Measurements from ENCODE around the gene NOTCH4.
A peak's percentile ranks its signal among the peaks of the same experiment; 100 is the strongest.
"Not testable (repeated sequence)": the region's sequence is repeated elsewhere in the genome, so short reads cannot be mapped to it uniquely, and the experiment has no call there.

Gene NOTCH4

DNA sequence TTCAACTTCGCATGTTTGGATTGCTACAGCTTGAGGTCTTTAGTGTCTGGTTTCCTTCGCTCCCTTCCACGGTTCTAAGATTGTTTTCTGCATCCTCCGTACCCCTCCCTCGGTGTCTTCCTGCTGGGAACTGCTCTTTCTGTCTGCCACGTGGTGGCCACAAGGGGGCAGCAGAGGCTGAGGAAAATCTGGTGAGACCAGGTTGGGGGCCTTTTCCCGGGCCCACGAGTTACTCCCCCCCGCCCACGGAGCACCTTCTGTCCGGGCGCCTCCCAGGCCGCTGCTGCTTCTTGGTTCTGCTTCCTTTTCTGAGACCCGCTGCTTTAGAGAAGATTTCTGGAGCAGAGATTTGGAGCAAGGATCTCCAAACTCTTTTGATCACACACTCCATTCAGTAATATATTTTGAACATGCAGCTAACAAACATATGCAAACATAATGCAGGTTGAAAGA is 21.1 kb upstream of the NOTCH4 start:
- Histone ChIP-seq H3K27ac (ENCODE audit: low read length) (no peak overlapping the region), H3K27me3 (ENCODE audit: low read depth, low read length) (no peaks in the 10 kb centered on the region), H3K4me1 (ENCODE audit: control insufficient read depth in 1 of 2, insufficient read depth in 2 of 2, low read length in 2 of 2) (no peaks in the 10 kb centered on the region), H3K9me3 (ENCODE audit: control insufficient read depth in 1 of 2, low read length in 2 of 2) (no peaks in the 10 kb centered on the region), H3K36me3 (ENCODE audit: control insufficient read depth in 1 of 2, insufficient read depth in 2 of 2, low read length in 2 of 2) (no peaks in the 10 kb centered on the region), H3K4me3 (ENCODE audit: low read depth in 1 of 2, low read length in 2 of 2) (peak overlapping the region; percentile 21 to 23)

DNA sequence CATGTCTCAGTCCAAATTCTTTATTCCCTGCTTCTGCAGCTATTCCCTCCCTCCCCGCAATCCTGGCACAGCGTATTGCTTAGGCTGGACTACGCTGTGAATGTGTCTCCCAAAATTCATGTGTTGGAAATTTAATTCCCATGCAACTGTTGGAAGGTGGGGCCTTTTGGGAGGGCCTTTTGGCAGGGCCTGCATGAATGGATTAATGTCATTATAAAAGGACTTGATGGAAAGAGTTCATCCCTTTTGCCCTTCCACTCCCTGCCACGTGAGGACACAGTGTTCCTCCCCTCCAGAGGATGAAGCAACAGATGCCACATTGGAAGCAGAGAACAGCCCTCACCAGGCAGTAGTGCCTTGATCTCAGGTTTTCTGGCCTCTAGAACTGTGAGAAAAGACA is 20.4 kb upstream of the NOTCH4 start:
- H3K27ac ChIP-seq (ENCODE audit: low read length): no peak overlapping the region
- no peaks in the 10 kb centered on the region for H3K36me3 ChIP-seq (ENCODE audit: control insufficient read depth in 1 of 2, insufficient read depth in 2 of 2, low read length in 2 of 2)
- H3K4me1 ChIP-seq (ENCODE audit: control insufficient read depth in 1 of 2, insufficient read depth in 2 of 2, low read length in 2 of 2): no peaks in the 10 kb centered on the region
- no peak overlapping the region for H3K4me3 ChIP-seq (ENCODE audit: low read depth in 1 of 2, low read length in 2 of 2)
- no peaks in the 10 kb centered on the region for H3K9me3 ChIP-seq (ENCODE audit: control insufficient read depth in 1 of 2, low read length in 2 of 2)
- H3K27me3 ChIP-seq (ENCODE audit: low read depth, low read length): no peaks in the 10 kb centered on the region

DNA sequence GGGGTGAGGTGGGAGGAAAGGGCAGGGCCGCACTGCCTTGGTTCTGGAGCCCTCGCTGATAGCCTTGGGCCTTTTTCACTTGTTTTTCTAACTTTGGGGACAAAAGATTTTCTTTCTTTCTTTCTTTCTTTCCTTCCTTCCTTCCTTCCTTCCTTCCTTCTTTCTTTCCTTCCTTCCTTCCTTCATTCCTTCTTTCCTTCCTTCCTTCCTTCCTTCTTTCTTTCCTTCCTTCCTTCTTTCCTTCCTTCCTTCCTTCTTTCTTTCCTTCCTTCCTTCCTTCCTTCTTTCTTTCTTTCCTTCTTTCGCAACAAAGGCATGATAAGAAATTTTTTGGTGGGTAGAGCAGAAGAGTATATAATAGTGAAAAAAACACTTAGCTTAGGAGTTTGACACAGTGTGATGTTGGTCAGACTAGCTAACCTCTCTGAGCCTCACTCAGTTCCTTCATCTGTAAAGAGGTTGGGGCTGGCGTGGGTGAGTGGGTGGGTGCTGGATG is 18.5 kb upstream of the NOTCH4 start:
- not testable (repeated sequence) for H3K27me3 ChIP-seq (ENCODE audit: low read depth, low read length); H3K4me3 ChIP-seq (ENCODE audit: low read depth in 1 of 2, low read length in 2 of 2); H3K27ac ChIP-seq (ENCODE audit: low read length); H3K9me3 ChIP-seq (ENCODE audit: control insufficient read depth in 1 of 2, low read length in 2 of 2); H3K4me1 ChIP-seq (ENCODE audit: control insufficient read depth in 1 of 2, insufficient read depth in 2 of 2, low read length in 2 of 2); H3K36me3 ChIP-seq (ENCODE audit: control insufficient read depth in 1 of 2, insufficient read depth in 2 of 2, low read length in 2 of 2)

DNA sequence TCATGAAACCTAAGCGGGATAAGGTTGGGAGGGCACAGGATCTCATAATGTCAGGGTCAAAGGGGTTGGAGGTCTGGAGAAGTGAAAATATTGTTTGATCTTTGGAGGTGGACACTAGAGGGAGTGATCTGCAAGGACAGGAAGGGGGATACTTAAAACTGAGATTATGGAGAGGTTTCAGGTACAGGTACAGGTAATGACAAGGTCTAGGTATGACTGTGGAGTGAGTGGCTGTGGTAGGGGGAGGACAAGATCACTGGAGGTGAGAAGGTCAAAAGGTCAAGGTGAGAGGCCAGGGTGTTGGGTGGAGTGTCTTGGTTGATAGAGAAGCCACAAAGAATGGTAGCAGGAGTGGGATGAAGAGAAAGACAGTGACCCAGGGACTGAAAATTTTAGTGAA is 16.8 kb upstream of the NOTCH4 start:
- H3K27ac ChIP-seq (ENCODE audit: low read length): no peak overlapping the region
- no peaks in the 10 kb centered on the region for H3K9me3 ChIP-seq (ENCODE audit: control insufficient read depth in 1 of 2, low read length in 2 of 2)

DNA sequence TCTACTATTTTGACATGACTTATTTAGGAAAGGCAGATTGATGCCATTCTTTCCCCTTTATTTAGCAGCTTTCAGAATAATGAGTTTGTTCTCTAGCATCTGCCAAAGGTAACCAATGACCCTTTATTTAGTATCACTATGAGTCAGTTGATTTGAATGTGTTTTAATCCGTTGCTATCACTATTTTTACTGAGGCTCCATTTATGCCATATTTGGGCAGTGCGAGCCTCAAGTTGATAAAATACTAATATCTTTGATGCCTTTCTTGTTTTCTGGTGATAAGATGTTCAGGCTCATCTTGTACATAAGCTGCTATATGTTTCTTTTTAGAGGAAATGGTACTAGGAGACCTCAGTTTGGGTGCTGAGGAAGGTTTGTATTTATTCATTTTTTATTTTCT is 15.6 kb upstream of the NOTCH4 start:
- Histone ChIP-seq H3K27me3 (ENCODE audit: low read depth, low read length) (no peaks in the 10 kb centered on the region), H3K36me3 (ENCODE audit: control insufficient read depth in 1 of 2, insufficient read depth in 2 of 2, low read length in 2 of 2) (no peaks in the 10 kb centered on the region), H3K4me1 (ENCODE audit: control insufficient read depth in 1 of 2, insufficient read depth in 2 of 2, low read length in 2 of 2) (no peaks in the 10 kb centered on the region), H3K27ac (ENCODE audit: low read length) (no peak overlapping the region), H3K4me3 (ENCODE audit: low read depth in 1 of 2, low read length in 2 of 2) (no peak overlapping the region), H3K9me3 (ENCODE audit: control insufficient read depth in 1 of 2, low read length in 2 of 2) (no peaks in the 10 kb centered on the region)

More for the DNA sequence above, 16.8 kb upstream of the NOTCH4 start:
- Histone ChIP-seq H3K4me3 (ENCODE audit: low read depth in 1 of 2, low read length in 2 of 2) (no peak overlapping the region), H3K4me1 (ENCODE audit: control insufficient read depth in 1 of 2, insufficient read depth in 2 of 2, low read length in 2 of 2) (no peaks in the 10 kb centered on the region), H3K27me3 (ENCODE audit: low read depth, low read length) (no peaks in the 10 kb centered on the region), H3K36me3 (ENCODE audit: control insufficient read depth in 1 of 2, insufficient read depth in 2 of 2, low read length in 2 of 2) (no peaks in the 10 kb centered on the region)

DNA sequence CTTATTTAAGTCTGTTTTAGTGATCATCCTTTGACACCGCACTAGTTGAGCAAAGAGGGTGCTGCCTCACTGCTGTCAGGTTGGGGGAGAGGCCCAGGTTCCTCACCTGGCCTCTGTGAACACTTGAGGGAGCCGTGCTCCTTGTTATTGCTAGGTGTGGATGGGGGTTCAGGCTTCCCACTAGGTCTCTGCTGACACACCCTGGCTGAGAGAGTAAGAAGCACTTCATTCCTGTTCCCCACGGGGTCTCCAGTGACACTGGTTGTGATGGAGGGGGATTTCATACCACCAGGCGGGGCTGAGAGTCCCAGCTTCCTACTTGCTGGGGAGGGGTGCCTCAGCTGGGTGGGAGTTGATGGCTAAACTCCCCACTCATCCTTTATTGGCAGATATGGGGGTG is 11.1 kb upstream of the NOTCH4 start:
- no peaks in the 10 kb centered on the region for H3K36me3 ChIP-seq (ENCODE audit: control insufficient read depth in 1 of 2, insufficient read depth in 2 of 2, low read length in 2 of 2)
- no peaks in the 10 kb centered on the region for H3K4me1 ChIP-seq (ENCODE audit: control insufficient read depth in 1 of 2, insufficient read depth in 2 of 2, low read length in 2 of 2)
- H3K4me3 ChIP-seq (ENCODE audit: low read depth in 1 of 2, low read length in 2 of 2): no peak overlapping the region
- H3K27ac ChIP-seq (ENCODE audit: low read length): no peak overlapping the region
- no peaks in the 10 kb centered on the region for H3K27me3 ChIP-seq (ENCODE audit: low read depth, low read length)
- H3K9me3 ChIP-seq (ENCODE audit: control insufficient read depth in 1 of 2, low read length in 2 of 2): no peaks in the 10 kb centered on the region

DNA sequence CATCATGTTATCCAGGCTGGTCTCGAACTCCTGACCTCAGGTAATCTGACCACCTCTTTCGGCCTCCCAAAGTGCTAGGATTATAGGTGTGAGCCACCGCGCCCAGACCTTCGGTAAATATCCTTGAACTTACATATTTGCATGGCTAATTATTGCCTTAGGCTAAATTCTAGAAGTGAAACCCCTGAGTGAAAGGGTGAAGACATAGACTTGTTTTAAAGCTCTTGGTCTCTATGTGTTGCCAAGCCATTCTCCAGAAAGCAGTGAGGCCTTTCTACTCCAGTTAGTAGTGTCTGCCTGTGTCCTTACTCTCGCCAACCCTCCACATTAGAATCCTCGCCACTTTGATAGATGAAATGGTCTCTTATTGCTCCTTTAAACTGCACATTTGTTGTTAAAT is 2.6 kb upstream of the NOTCH4 start:
- Histone ChIP-seq H3K36me3 (ENCODE audit: control insufficient read depth in 1 of 2, insufficient read depth in 2 of 2, low read length in 2 of 2) (no peaks in the 10 kb centered on the region), H3K9me3 (ENCODE audit: control insufficient read depth in 1 of 2, low read length in 2 of 2) (no peaks in the 10 kb centered on the region), H3K4me3 (ENCODE audit: low read depth in 1 of 2, low read length in 2 of 2) (no peak overlapping the region), H3K4me1 (ENCODE audit: control insufficient read depth in 1 of 2, insufficient read depth in 2 of 2, low read length in 2 of 2) (no peaks in the 10 kb centered on the region), H3K27ac (ENCODE audit: low read length) (no peak overlapping the region), H3K27me3 (ENCODE audit: low read depth, low read length) (no peaks in the 10 kb centered on the region)

DNA sequence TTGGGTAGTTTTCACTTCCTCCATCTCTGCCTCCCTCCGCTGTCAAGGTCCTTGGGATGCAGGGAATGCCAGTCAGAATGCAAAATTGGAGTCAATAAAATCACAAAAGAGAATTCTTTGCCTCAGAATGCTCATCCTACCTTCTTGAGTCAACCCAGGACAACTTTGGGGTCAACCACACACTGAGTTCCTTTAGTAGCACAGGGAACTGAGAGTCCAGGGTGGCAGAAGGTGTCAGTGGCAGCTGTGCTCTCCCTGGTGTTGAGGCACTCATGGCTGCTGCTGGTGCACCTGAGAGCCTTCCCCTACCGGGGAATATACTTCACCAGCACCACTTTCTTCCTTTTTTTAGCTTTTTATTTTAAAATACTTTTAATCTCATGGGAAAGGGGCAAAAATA is 829 bp upstream of the NOTCH4 start:
- H3K27ac ChIP-seq (ENCODE audit: low read length): no peak overlapping the region
- no peaks in the 10 kb centered on the region for H3K27me3 ChIP-seq (ENCODE audit: low read depth, low read length)
- no peaks in the 10 kb centered on the region for H3K4me1 ChIP-seq (ENCODE audit: control insufficient read depth in 1 of 2, insufficient read depth in 2 of 2, low read length in 2 of 2)

DNA sequence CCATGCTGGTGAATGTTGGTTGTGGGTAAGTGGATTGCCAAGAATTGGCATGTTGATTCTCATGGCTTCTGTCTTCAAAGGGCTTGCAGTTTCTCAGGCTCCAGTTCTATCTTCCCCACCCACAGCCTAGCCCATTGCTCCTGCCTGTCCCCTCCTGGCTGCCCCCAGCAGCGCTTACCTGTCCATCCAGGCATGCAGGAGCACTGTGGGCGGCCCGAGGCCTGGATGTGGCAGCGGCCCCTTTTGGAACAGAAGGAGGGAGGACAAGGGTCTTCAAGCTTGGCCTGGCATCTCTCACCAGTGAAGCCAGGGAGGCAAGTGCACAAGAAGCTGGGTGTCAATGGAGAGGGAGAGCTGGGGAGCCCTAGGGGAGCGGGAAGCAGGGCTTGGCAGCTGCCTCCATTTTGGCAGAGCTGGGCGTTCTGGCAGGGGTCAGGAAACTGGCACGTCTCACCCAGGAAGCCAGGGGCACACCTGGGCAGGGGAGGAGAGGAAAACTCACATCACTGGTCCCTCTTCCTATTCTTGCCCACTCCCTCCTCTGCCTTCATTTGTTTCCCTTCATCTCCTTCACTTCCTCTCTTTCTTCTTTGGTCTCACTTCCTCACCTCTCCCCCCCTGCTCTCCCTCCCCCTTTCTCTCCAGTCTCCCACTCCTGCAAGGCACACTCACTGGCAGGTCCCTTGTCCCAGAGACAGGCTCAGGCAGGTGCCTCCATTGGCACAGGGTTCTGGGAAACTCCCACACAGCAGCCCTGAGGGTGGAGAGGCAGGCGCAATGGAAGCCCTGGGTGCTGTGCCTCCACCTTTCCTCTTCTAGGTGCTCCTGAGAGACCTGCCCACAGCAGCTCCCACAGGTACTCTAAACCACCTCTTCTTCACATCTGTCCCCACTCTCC is 1.3 kb downstream of the NOTCH4 start:
- Histone ChIP-seq H3K9me3 (ENCODE audit: control insufficient read depth in 1 of 2, low read length in 2 of 2) (no peaks in the 10 kb centered on the region), H3K4me1 (ENCODE audit: control insufficient read depth in 1 of 2, insufficient read depth in 2 of 2, low read length in 2 of 2) (no peaks in the 10 kb centered on the region), H3K27ac (ENCODE audit: low read length) (no peak overlapping the region), H3K27me3 (ENCODE audit: low read depth, low read length) (no peaks in the 10 kb centered on the region), H3K36me3 (ENCODE audit: control insufficient read depth in 1 of 2, insufficient read depth in 2 of 2, low read length in 2 of 2) (no peaks in the 10 kb centered on the region), H3K4me3 (ENCODE audit: low read depth in 1 of 2, low read length in 2 of 2) (no peak overlapping the region)

More for the DNA sequence above, 829 bp upstream of the NOTCH4 start:
- no peaks in the 10 kb centered on the region for H3K36me3 ChIP-seq (ENCODE audit: control insufficient read depth in 1 of 2, insufficient read depth in 2 of 2, low read length in 2 of 2)
- no peaks in the 10 kb centered on the region for H3K9me3 ChIP-seq (ENCODE audit: control insufficient read depth in 1 of 2, low read length in 2 of 2)
- H3K4me3 ChIP-seq (ENCODE audit: low read depth in 1 of 2, low read length in 2 of 2): no peak overlapping the region

DNA sequence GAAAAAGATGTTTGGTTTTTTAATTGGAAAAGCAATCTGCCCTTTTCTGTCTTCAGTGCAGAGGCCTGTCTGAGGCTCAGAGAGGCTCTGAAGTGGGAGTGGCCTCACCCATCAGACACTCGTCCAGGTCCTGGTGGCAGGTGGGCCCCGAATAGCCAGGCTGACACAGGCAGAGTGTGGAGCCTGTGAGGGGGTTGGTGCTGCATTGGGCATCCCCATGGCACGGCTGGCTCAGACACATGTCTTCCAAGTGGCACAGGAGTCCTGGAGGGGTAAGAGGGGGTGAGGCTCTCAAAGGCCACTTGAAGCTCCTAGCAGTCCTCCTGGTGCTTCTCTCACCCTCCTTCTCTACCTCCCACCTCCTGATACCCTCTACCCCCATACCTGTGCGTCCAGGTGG is 3.8 kb downstream of the NOTCH4 start:
- Histone ChIP-seq H3K4me1 (ENCODE audit: control insufficient read depth in 1 of 2, insufficient read depth in 2 of 2, low read length in 2 of 2) (no peaks in the 10 kb centered on the region), H3K9me3 (ENCODE audit: control insufficient read depth in 1 of 2, low read length in 2 of 2) (no peaks in the 10 kb centered on the region), H3K36me3 (ENCODE audit: control insufficient read depth in 1 of 2, insufficient read depth in 2 of 2, low read length in 2 of 2) (no peaks in the 10 kb centered on the region), H3K4me3 (ENCODE audit: low read depth in 1 of 2, low read length in 2 of 2) (no peak overlapping the region), H3K27me3 (ENCODE audit: low read depth, low read length) (no peaks in the 10 kb centered on the region), H3K27ac (ENCODE audit: low read length) (no peak overlapping the region)

DNA sequence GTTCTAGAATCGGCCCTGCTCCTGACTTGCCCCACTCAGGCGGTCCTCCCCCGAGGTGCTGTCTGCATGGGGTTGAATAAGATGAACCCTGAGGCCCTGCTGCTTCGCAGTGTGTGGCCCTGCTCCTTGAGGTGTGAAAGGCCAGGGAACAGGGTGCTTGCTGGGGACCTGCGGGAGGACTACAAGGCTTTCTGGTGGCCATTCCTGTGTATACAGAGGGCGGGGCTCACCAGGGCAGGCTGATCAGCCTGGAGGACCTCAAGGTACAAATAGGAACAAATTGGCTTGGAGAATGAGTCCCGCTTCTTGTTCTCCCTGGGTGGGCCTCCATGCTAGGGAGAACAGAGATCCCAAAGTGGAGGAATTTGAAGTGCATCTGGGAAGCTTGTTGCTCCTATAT is 5.7 kb downstream of the NOTCH4 start:
- H3K9me3 ChIP-seq (ENCODE audit: control insufficient read depth in 1 of 2, low read length in 2 of 2): no peaks in the 10 kb centered on the region
- no peak overlapping the region for H3K27ac ChIP-seq (ENCODE audit: low read length)
- H3K4me3 ChIP-seq (ENCODE audit: low read depth in 1 of 2, low read length in 2 of 2): no peak overlapping the region
- no peaks in the 10 kb centered on the region for H3K27me3 ChIP-seq (ENCODE audit: low read depth, low read length)
- no peaks in the 10 kb centered on the region for H3K4me1 ChIP-seq (ENCODE audit: control insufficient read depth in 1 of 2, insufficient read depth in 2 of 2, low read length in 2 of 2)
- no peaks in the 10 kb centered on the region for H3K36me3 ChIP-seq (ENCODE audit: control insufficient read depth in 1 of 2, insufficient read depth in 2 of 2, low read length in 2 of 2)

DNA sequence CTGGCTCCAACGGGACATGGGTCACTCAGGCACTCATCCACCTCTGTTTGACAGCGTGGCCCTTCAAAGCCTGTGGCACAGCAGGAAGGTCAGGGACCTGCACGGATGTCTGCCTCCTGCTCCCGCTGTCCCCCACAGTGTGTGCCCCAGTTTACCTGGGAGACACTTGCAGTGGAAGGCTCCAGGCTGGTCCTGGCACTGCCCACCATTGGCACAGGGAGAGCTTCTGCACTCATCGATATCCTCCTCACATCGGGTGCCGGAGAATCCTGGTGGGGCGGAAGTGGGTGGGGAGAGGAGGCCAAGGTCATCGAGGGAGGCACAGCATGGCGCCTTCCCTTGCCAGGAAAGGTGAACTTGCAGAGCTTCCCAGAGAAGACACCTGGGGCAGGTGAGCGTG is 6.9 kb downstream of the NOTCH4 start:
- H3K27me3 ChIP-seq (ENCODE audit: low read depth, low read length): no peaks in the 10 kb centered on the region
- H3K9me3 ChIP-seq (ENCODE audit: control insufficient read depth in 1 of 2, low read length in 2 of 2): no peaks in the 10 kb centered on the region
- H3K4me1 ChIP-seq (ENCODE audit: control insufficient read depth in 1 of 2, insufficient read depth in 2 of 2, low read length in 2 of 2): no peaks in the 10 kb centered on the region
- no peaks in the 10 kb centered on the region for H3K36me3 ChIP-seq (ENCODE audit: control insufficient read depth in 1 of 2, insufficient read depth in 2 of 2, low read length in 2 of 2)
- no peak overlapping the region for H3K4me3 ChIP-seq (ENCODE audit: low read depth in 1 of 2, low read length in 2 of 2)
- no peak overlapping the region for H3K27ac ChIP-seq (ENCODE audit: low read length)
